Epithelial cell of proximal tubule (primary cell): Measurements from ENCODE around the gene SCNN1G. TPM values are rescaled to one million over a fixed set of nuclear protein-coding genes. Genes with fewer than 3 reads are reported as not detected.

Experiments
- DNase-seq: peaks from one replicate; pipeline ENCODE4 v3.0.0-alpha.2; 2011; ENCODE audit warnings: low read depth
- H3K4me3 ChIP-seq: 2 replicates; pipeline ENCODE4 v1.5.1; 2011; ENCODE audit warnings: low read depth, mild to moderate bottlenecking, low read length
- CTCF ChIP-seq: conservative IDR thresholded peaks from 2 replicates; pipeline ENCODE4 v1.5.1; 2012; ENCODE audit warnings: low read depth, mild to moderate bottlenecking, low read length
- total RNA-seq: library from RNA; depleted of rRNA; stranded (reverse); fragments of >200 nt; gene quantifications from 2 replicates; pipeline ENCODE4 v1.2.3, GENCODE V29; 2015

SCNN1G gene
- total RNA-seq, 1 donor from 2014 or later: 0.17 TPM

DNA sequence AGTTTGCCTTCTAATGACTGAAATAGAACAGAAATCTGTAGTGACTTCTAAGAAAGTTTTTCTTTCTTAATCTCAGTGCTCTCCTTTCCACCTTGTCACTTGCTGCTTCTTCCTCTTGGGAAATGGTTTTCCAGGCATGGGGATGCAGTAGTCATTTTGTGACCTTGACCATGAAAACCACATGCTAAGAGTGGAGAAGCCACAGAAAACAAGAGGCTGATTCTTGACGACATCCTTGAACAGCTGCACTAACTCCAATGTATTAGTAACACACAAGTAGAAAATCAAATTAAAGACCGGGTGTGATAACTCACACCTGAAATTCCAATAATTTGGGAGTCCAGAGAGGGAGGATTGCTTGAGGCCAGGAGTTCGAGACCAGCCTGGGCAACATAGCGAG, 17.8 kb upstream of the SCNN1G start:
- no peak for TF ChIP-seq CTCF
- no peak for DNase-seq
- no peak overlapping the region for H3K4me3 ChIP-seq

- TF ChIP-seq CTCF: no peak
- no peak for DNase-seq
- H3K4me3 ChIP-seq: no peak overlapping the region
These were observed 10.0 kb upstream of the SCNN1G start for GRCh38 chr16:23172583-23172982.

GRCh38 chr16:23172994-23173393, 9.6 kb upstream of the SCNN1G start:
- no peak overlapping the region for H3K4me3 ChIP-seq
- no peak for DNase-seq
- TF ChIP-seq CTCF: no peak

- no peak overlapping the region for H3K4me3 ChIP-seq
- TF ChIP-seq CTCF: no peak
- DNase-seq: no peak
These were observed 7.9 kb upstream of the SCNN1G start for GRCh38 chr16:23174622-23175021.

GRCh38 chr16:23175651-23176050, 6.9 kb upstream of the SCNN1G start:
- DNase-seq: no peak
- no peak for TF ChIP-seq CTCF
- no peak overlapping the region for H3K4me3 ChIP-seq

GRCh38 chr16:23181506-23181905, 1.0 kb upstream of the SCNN1G start:
- DNase-seq: no peak
- no peak overlapping the region for H3K4me3 ChIP-seq
- TF ChIP-seq CTCF: no peak

DNA sequence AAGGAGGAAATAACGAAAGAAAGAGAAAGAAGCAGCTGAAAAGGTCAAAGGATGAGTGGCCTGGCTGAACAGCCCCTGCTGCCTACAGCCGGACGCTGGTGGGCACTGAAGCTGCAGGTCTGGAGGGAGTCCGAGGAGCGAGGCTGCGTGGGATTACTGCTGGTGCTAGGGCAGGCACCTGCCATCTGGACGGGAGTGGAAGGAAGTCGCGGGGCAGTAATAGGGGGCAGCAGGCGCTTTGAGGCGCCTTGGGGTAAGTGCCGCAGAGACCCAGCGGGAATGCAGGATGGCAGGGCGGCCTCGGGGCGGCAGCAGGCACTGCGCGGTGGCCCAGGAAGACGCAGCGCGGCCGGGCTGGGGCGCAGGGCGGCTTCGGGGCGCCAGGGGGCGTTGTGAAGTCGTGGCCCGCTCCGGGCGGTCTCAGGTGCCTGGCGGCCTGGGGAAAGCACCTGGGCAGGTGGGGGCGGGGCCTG, 303 bp upstream of the SCNN1G start:
- DNase-seq: no peak
- peak; percentile 84 for TF ChIP-seq CTCF
- no peak overlapping the region for H3K4me3 ChIP-seq
